CD14-positive monocyte (primary cell): ENCODE measurements around the gene TTC29. TPM values are rescaled to one million over a fixed set of nuclear protein-coding genes. Genes with fewer than 3 reads are reported as not detected.

ENCODE experiments used
- DNase-seq, 3 donors: peaks; one replicate each; pipeline ENCODE4 v3.0.0-alpha.2; 2011 to 2022
- H2AFZ ChIP-seq: 2 replicates; pipeline ENCODE4 v1.6.0; 2012; ENCODE audit warnings: mild to moderate bottlenecking, low read depth, low read length, inconsistent platforms; ENCODE audit not compliant: insufficient read depth, poor library complexity, severe bottlenecking
- H3K27ac ChIP-seq, 2 donors: 1 replicate in 1 of 2; 2 replicates in 1 of 2; pipeline ENCODE4 v1.5.1; 2012 to 2013; ENCODE audit warnings: low read length in 2 of 2, control low read depth in 1 of 2, inconsistent platforms in 1 of 2, low read depth in 1 of 2, mild to moderate bottlenecking in 1 of 2
- H3K27me3 ChIP-seq, 2 donors: one replicate each; pipeline versions ENCODE4 v1.6.0 to v1.6.1; 2011 to 2013; ENCODE audit warnings: low read length in 2 of 2; ENCODE audit not compliant: control insufficient read depth in 2 of 2, insufficient read depth in 2 of 2
- H3K36me3 ChIP-seq, 2 donors: replicated peaks in 1 of 2; 1 replicate in 1 of 2; 2 replicates in 1 of 2; pipeline versions ENCODE4 v1.5.1 to v1.6.1; 2012 to 2013; ENCODE audit warnings: low read length in 2 of 2, control low read depth in 1 of 2, inconsistent platforms in 1 of 2, mild to moderate bottlenecking in 1 of 2; ENCODE audit not compliant: insufficient read depth in 2 of 2, control insufficient read depth in 1 of 2
- H3K4me1 ChIP-seq, 2 donors: 1 replicate in 1 of 2; 2 replicates in 1 of 2; pipeline versions ENCODE4 v1.5.1 to v1.6.1; 2012 to 2013; ENCODE audit warnings: low read length in 2 of 2, control low read depth in 1 of 2, inconsistent platforms in 1 of 2, mild to moderate bottlenecking in 1 of 2, moderate library complexity in 1 of 2; ENCODE audit not compliant: insufficient read depth in 2 of 2, control insufficient read depth in 1 of 2
- H3K4me2 ChIP-seq: replicated peaks from 2 replicates; pipeline ENCODE3; 2012; ENCODE audit warnings: low read length, moderate library complexity, mild to moderate bottlenecking; ENCODE audit not compliant: poor library complexity, severe bottlenecking; ENCODE audit errors: extremely low read depth
- H3K4me3 ChIP-seq, 3 experiments: fragments of 200-600 bp in 1 of 3; sonication (generic) in 1 of 3; replicated peaks in 1 of 3; 1 replicate in 2 of 3; 2 replicates in 1 of 3; pipeline ENCODE4 v1.5.1; 2011 to 2013; ENCODE audit warnings: low read length in 3 of 3, mild to moderate bottlenecking in 3 of 3, control low read depth in 2 of 3, low read depth in 2 of 3, inconsistent platforms in 1 of 3, moderate library complexity in 1 of 3
- H3K79me2 ChIP-seq: 2 replicates; pipeline ENCODE4 v1.6.0; 2012; ENCODE audit warnings: mild to moderate bottlenecking, control low read depth, inconsistent platforms, low read length, moderate library complexity; ENCODE audit not compliant: insufficient read depth
- H3K9ac ChIP-seq: 2 replicates; pipeline ENCODE4 v1.6.0; 2017; ENCODE audit warnings: low read length, mild to moderate bottlenecking; ENCODE audit not compliant: insufficient read depth, poor library complexity, severe bottlenecking
- H3K9me3 ChIP-seq, 2 donors: replicated peaks in 1 of 2; 1 replicate in 1 of 2; 2 replicates in 1 of 2; pipeline versions ENCODE4 v1.5.1 to v1.6.1; 2012 to 2013; ENCODE audit warnings: low read length in 2 of 2, control low read depth in 1 of 2; ENCODE audit not compliant: control insufficient read depth in 1 of 2, insufficient read depth in 1 of 2
- H4K20me1 ChIP-seq: 2 replicates; pipeline ENCODE4 v1.6.0; 2012; ENCODE audit warnings: mild to moderate bottlenecking, low read length, control low read depth, moderate library complexity; ENCODE audit not compliant: insufficient read depth
- H3K27ac Mint-ChIP-seq, 7 donors: one replicate each; pipeline ENCODE4 v1.8.0; 2020; ENCODE audit warnings: mild to moderate bottlenecking in 7 of 7, mixed read lengths in 7 of 7, moderate library complexity in 6 of 7, inconsistent platforms in 2 of 7
- H3K27me3 Mint-ChIP-seq, 3 donors: one replicate each; pipeline ENCODE4 v1.8.0; 2021 to 2022; ENCODE audit warnings: low read depth in 3 of 3, mild to moderate bottlenecking in 3 of 3, mixed read lengths in 3 of 3, moderate library complexity in 3 of 3, inconsistent platforms in 1 of 3
- H3K36me3 Mint-ChIP-seq, 2 donors: one replicate each; pipeline ENCODE4 v1.8.0; 2020; ENCODE audit warnings: mixed read lengths in 2 of 2, inconsistent platforms in 1 of 2, mild to moderate bottlenecking in 1 of 2
- H3K4me1 Mint-ChIP-seq: one replicate; pipeline ENCODE4 v1.8.0; 2020; ENCODE audit warnings: mild to moderate bottlenecking, mixed read lengths
- H3K4me3 Mint-ChIP-seq, 2 donors: one replicate each; pipeline ENCODE4 v1.8.0; 2020; ENCODE audit warnings: mild to moderate bottlenecking in 2 of 2, mixed read lengths in 2 of 2, moderate library complexity in 1 of 2
- H3K9me3 Mint-ChIP-seq, 7 donors: one replicate each; pipeline ENCODE4 v1.8.0; 2020 to 2022; ENCODE audit warnings: mixed read lengths in 7 of 7, mild to moderate bottlenecking in 6 of 7, moderate library complexity in 6 of 7, inconsistent platforms in 2 of 7
- WGBS: methylation state at CpG from one replicate; pipeline ENCODE4 v1.1.5; 2013; ENCODE audit warnings: missing lambda C conversion rate; ENCODE audit not compliant: insufficient coverage; 5-methylcytosine and 5-hydroxymethylcytosine counted together
- intact Hi-C, 2 donors: fragments of 100-400 bp; cut with micrococcal nuclease; formaldehyde crosslinking; loops; one replicate each; pipeline versions ENCODE4 v1.15.0 to v1.15.1; 2023
- polyA plus RNA-seq, 3 donors: library from polyadenylated mRNA; depleted of rRNA in 1 of 3; unstranded in 2 of 3; stranded (reverse) in 1 of 3; fragments of 300-500 nt in 2 of 3; fragments of >200 nt in 1 of 3; fragmentation: Illumina TruSeq in 2 of 3; gene quantifications; 1 replicate in 2 of 3; 2 replicates in 1 of 3; pipeline ENCODE4 v1.2.3, GENCODE V29; 2012 to 2021
- TF ChIP-seq, protein P1 (sequence below): fragments of 200-600 bp; IDR thresholded peaks from one replicate; pipeline ENCODE4 v1.8.0; 2022; ENCODE audit warnings: antibody characterized with exemption, mild to moderate bottlenecking

The TTC29 gene
- polyA plus RNA-seq, 3 donors: not detected

DNA sequence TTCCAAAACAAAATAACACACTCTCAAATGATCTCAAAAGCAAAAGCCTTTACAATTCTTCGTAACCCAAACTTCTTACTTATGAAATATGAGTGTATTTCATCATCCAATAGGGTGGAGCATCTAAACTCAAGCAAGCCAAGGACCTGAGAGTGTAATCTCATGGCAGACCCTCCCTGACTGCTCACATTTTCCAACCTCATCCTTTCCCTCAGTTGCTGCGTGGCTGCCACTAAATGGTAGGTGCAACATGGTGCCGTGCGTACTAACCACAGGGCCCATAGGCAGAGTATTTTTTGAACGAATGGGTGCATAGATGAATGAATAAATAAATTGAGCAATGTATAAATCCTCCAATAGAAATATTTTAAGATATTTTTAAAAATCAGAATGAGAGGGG, 45.4 kb downstream of the TTC29 start:
- Histone ChIP-seq H3K4me3 (no peak overlapping the region), H3K27me3 (no peaks in the 10 kb centered on the region), H3K27ac (no peak overlapping the region), H3K9ac (no peak overlapping the region), H3K9me3 (no peaks in the 10 kb centered on the region), H4K20me1 (no peaks in the 10 kb centered on the region), H3K4me1 (no peaks in the 10 kb centered on the region), H3K4me2 (no peak overlapping the region), H3K36me3 (no peaks in the 10 kb centered on the region), H3K79me2 (no peaks in the 10 kb centered on the region), H2AFZ (no peak overlapping the region)
- TF ChIP-seq, protein P1, sequence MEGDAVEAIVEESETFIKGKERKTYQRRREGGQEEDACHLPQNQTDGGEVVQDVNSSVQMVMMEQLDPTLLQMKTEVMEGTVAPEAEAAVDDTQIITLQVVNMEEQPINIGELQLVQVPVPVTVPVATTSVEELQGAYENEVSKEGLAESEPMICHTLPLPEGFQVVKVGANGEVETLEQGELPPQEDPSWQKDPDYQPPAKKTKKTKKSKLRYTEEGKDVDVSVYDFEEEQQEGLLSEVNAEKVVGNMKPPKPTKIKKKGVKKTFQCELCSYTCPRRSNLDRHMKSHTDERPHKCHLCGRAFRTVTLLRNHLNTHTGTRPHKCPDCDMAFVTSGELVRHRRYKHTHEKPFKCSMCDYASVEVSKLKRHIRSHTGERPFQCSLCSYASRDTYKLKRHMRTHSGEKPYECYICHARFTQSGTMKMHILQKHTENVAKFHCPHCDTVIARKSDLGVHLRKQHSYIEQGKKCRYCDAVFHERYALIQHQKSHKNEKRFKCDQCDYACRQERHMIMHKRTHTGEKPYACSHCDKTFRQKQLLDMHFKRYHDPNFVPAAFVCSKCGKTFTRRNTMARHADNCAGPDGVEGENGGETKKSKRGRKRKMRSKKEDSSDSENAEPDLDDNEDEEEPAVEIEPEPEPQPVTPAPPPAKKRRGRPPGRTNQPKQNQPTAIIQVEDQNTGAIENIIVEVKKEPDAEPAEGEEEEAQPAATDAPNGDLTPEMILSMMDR: no peak
- no CpG with 5 or more reads among the region's 5 CpGs for WGBS
- Mint-ChIP-seq H3K36me3 (no peaks in the 10 kb centered on the region), H3K4me3 (no peak overlapping the region), H3K27ac (no peak overlapping the region), H3K27me3 (peaks cover 3 to 9% (median 4%) of the 10 kb centered on the region in 3 donors), H3K9me3 (peaks cover 0 to 3% (median 0%) of the 10 kb centered on the region in 7 donors), H3K4me1 (no peaks in the 10 kb centered on the region)
- intact Hi-C loops: no loop called here
- no peak for DNase-seq

DNA sequence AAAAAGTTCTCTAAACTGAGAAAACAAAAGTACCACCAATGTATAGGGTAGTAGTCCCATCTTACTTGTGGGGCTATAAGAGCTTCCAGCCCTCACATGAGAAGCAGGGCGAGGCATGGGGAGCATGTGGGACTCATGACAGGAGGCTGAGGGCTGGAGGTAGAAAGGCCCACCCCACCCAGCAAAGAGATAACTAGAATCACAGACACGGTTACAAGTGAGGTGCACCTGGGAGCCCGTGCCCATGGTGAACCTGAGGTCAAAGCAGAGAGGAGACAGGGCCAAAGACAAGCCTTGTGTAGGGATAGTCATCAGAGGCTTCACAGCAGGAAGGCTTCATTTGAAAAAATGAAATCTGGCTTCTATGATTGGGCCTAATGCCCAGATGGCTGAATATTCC, 55.4 kb downstream of the TTC29 start:
- Mint-ChIP-seq H3K4me3 (no peak overlapping the region), H3K9me3 (peaks cover 0 to 4% (median 0%) of the 10 kb centered on the region in 7 donors), H3K27me3 (peaks cover 0 to 3% (median 1%) of the 10 kb centered on the region in 3 donors), H3K4me1 (no peaks in the 10 kb centered on the region), H3K36me3 (no peaks in the 10 kb centered on the region), H3K27ac (no peak overlapping the region)
- no peaks in the 10 kb centered on the region for H3K9me3 ChIP-seq
- no peaks in the 10 kb centered on the region for H3K79me2 ChIP-seq
- TF ChIP-seq, protein P1: no peak
- H4K20me1 ChIP-seq: no peaks in the 10 kb centered on the region
- H3K4me2 ChIP-seq: no peak overlapping the region
- intact Hi-C loops: no loop called here
- no peak overlapping the region for H2AFZ ChIP-seq
- no peaks in the 10 kb centered on the region for H3K4me1 ChIP-seq
- no peak for DNase-seq
- no peaks in the 10 kb centered on the region for H3K27me3 ChIP-seq
- 83% methylated on average over 1 of the region's 3 CpGs for WGBS
- no peak overlapping the region for H3K9ac ChIP-seq
- H3K36me3 ChIP-seq: no peaks in the 10 kb centered on the region
- H3K27ac ChIP-seq: no peak overlapping the region
- no peak overlapping the region for H3K4me3 ChIP-seq
